GM21390 (cell line): ENCODE measurements around the gene NDRG2.

ENCODE experiments used
- ATAC-seq: cut with Tn5 transposase; IDR thresholded peaks from one replicate; pipeline ENCODE4 v1.9.1; 2021; ENCODE audit not compliant: unreplicated experiment

Gene NDRG2

GRCh38 chr14:21037156-21037555 is 12.3 kb upstream of the NDRG2 start:
- no peak for ATAC-seq

DNA sequence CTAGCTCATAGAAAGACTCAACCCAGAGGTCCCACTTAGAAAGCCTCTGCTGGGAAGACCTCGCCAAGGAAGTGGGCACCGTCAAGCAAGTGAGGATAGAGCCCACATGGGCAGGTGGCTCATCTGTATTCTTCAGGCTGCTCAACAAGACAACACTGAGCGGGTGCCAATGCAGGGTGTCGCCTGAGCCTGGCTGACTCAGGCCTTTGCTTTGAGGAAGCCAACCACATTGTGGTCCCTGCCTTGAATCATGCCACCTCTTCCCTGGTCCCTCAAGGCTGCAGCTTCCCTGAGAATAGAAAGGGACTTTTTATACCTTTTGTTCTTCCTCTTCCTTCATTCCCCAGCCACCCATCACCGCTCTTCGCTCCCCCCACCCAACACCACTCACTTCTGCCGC is 11.9 kb upstream of the NDRG2 start:
- ATAC-seq, result no peak

GRCh38 chr14:21034707-21035106 is 9.8 kb upstream of the NDRG2 start, which contains the start of gene RNASE13:
RNASE13 (minus strand) TSS chr14:21034807; CDS start chr14:21034288, 519 bp downstream.
- ATAC-seq, result no peak

- ATAC-seq, result no peak
Observed at GRCh38 chr14:21033133-21033698, 8.4 kb upstream of the NDRG2 start.

DNA sequence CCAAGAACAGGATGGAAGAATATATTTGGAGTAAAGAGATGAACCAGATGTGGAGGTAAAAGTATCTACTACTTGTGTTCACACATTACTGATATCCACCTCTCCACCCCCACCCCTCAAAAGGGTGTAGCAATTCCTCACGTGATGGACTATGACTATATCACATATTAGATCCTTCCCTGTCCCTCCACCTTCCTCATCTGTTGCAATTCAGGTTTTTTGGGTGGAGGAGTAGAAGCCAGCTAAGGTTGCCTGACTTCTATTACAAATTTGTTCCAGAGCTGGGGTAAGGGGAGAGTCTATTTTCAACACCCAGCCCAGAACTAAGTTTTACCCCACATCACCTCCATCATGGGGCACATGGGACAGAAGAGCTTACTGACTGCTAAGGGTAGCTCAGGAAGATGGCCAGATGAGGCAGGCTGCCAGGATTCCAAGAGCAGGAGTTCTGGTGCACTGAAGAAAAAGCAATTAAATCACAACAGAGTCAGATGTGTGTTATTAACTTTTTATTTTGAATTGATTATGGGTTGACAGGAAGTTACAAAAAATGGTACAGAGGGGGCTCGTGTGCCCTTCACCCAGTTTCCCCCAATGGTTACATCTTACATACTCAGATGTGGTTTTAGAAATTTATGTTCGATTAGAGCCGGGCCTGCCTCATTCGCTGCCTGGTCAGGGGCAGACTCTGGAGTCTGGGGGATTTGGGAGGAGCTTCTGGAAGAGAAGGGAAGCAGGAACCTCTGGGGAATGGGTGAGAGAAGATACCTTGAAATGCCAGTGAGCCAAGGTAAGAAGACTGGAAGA is 7.7 kb upstream of the NDRG2 start:
- ATAC-seq, result no peak

DNA sequence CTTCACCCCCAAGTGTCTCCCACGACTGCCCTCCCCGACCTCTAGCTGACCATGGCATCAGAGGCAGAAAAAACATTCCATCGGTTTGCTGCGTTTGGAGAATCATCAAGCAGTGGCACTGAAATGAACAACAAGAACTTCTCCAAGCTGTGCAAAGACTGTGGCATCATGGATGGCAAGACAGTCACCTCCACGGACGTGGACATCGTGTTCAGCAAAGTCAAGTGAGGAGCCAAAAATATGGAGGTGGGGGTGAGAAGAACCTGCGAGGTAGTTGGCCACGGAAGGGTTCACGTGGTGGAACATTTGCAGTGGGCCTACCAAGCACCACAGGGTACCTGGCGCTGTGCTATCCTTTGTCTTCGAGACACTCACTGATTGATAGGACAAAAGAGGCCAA is 5.7 kb upstream of the NDRG2 start:
- no peak for ATAC-seq

GRCh38 chr14:21029917-21030316 is 5.1 kb upstream of the NDRG2 start, which contains the start of gene TPPP2:
TPPP2 (plus strand) TSS chr14:21030217; CDS start chr14:21030582, 365 bp downstream.
- no peak for ATAC-seq

DNA sequence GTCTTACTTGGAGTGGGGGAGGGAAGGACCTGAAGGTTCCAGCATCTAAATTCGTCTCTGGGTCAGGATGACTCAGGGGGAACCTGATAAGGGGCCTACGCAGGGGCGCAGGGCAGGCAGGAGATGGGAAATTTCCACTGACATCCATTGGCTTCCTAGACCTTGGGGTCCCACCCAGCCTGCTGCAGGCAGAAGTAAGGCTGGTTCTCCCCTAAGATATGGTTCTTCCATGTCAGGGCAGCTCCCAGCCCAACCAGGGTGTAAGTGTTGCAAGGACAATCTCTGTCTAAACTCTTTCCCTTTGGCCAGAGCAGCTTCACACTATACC is 2.1 kb upstream of the NDRG2 start:
- ATAC-seq, result no peak

DNA sequence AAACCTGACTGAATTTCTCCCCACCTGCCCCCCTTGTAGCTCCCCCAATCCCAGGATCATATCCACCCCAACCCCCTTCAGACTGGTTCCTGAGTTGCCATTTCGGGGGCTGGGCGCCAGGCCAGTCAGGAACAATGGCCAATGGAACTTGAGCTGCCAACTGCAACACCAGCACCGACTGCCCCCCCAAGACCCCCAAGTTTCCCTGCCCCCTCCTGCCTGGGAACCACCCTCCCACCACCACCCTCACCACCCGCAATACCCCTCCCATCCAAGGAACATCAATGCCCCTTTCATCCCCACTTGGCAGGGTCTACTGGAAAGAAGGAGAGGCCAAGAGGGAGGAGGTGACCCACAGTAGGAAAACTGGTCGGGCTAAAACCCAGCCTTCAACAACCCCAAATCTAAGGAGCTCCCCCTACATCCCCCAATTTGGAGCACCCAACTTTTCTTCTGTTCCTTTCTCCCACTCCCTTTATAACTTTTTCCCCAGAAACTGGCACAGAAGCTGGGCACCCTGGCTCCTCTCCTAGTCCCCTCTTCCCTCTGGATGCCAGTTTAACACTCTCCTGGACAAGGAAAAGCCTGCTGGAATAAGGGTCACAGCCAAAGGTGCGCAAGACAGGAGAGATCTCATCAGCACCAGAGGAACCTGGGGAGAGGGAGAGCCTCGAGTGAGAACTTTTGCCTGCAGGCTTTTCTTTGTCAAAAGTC is 1.6 kb upstream of the NDRG2 start:
- ATAC-seq, result no peak

- no peak for ATAC-seq
Observed at GRCh38 chr14:21025371-21026273, 761 bp upstream of the NDRG2 start.

DNA sequence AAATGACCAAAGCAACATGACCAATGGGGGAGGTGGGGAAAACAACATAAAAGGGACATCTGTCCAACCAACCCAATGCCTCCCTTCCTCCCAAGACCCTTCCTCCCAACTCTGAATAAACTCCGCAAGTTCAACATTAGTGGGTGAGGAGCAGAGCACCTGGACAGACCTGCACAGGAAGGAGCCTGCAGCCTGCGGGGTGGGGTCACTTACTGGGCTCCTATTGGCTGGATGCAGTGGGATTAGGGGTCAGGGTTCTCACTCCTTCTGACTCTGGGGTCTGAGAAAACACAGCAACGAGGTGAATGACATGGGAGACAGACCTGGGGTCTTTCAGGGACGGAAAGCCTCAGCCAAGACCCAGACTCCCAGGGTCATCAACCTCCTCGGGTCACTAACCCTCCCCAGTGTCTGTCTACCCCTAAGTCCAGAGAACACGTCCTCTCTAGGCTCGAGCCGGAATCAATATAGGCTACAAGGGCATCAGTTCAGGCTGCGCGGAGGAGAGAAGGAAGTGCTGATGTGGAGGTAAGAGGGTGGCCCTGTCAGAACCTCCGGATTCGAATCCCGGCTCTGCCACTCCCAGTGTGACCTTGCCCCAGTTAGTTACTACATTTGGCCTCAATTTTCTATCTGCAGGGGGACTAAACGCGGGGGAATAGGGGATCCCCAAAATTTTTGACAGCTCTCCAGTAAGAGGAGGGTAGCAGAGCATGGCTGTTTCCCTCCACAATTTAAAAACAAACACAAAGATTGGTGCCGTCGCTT is 860 bp downstream of the NDRG2 start:
- no peak for ATAC-seq

- no peak for ATAC-seq
Observed at GRCh38 chr14:21023174-21023573, 1.7 kb downstream of the NDRG2 start.

DNA sequence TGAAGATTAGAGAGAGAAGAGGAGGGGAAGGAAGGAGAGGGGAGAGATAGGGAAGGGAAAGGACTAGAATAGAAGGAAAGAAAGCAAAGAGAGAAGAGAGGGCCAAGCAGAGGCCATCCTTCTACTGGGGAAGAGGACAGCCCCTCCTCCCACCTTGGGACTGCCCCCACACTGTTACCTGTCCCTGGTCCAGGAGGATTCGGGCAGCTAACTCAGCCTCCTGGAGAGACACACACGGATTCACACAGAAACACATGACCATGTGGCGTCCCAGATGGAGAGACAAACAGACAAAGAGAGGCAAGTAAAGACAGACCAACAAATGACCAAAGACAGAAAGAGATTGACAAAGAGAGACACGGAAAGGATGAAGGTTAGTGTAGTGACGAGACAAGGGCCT is 2.2 kb downstream of the NDRG2 start:
- ATAC-seq, result no peak

DNA sequence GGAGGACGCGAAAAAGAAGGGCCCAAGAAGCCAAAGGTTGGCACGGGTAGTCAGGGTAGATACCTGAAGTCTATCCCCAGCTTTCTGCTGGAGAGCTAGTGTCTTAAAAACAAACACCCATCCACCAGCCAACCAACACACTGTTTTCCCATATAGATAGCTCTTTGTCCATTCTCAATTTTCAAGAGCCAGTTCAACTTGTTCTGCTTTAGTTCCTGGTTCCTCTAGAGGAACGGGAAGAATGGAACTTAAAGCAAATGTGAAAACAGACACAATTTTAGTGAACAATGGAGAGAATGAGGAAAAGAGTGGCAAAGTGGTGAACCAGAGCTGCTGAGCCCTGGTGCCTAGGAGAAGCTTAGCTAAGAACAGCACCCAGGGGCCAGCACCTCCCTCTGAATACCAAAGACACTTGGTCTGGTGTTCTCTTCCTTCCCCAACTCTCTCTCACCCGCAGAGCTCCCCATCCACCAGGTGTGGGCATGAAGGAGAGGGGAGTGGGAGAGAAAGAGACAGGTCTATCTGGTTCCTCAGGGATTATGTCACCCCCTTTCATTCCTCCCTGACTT is 3.8 kb downstream of the NDRG2 start:
- no peak for ATAC-seq

DNA sequence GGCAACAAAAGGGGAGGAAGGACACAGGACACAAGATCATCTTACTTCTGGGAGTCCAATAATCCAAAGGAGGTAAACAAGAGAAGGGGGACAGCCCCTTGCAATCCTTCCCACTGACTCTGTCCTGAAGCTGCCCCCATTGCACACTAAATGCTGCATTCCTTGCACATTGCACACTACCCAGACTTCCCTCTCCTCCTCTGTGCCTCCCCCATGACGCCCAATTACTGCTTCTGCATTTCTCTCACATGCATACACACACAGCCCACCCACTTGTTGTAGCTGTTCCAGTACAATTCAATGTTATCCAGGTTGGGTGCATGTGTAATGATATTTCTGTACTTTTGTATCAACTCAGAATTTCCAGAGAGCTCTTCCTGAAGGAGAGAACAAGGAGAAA is 5.5 kb downstream of the NDRG2 start:
- ATAC-seq, result no peak

- no peak for ATAC-seq
Observed at GRCh38 chr14:21018781-21019180, 6.1 kb downstream of the NDRG2 start.

GRCh38 chr14:21018286-21018685 is 6.6 kb downstream of the NDRG2 start:
- ATAC-seq, result no peak

GRCh38 chr14:21017528-21018245 is 7.2 kb downstream of the NDRG2 start:
- ATAC-seq, result no peak

GRCh38 chr14:21016413-21017190 is 8.3 kb downstream of the NDRG2 start:
- no peak for ATAC-seq
